Activated CD4-positive, alpha-beta T cell treated with anti-CD3 and anti-CD28 coated beads, Interleukin-2, amount 50 U/mL, for 48 hours (primary cell): Measurements from ENCODE around the gene ASPHD2.
"Not testable (repeated sequence)": the region's sequence is repeated elsewhere in the genome, so short reads cannot be mapped to it uniquely, and the experiment has no call there.

Experiments
- DNase-seq, 2 experiments: peaks; one replicate each; pipeline ENCODE4 v3.0.0-alpha.2; 2020

ASPHD2 gene

DNA sequence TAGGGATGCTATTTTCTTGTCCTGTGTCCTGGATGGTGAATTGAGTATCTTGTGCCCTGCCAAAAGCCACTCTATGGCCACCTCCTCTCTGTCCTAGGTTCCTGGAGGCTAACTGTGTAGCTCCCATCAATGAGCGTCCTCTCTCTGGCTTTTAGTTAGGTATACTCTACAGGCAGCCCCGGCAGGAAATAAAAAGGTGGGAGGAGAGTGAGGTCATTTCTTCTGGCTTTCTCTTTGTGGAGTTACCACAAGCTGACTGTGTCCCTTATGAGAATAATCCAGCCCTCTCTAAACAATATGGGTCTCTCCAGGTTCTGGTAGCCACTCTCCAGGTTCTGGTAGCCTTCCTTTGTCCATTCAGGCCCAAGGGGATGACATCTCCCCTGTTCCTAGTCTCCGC lies 11.7 kb upstream of the ASPHD2 start:
- no peak for DNase-seq

DNA sequence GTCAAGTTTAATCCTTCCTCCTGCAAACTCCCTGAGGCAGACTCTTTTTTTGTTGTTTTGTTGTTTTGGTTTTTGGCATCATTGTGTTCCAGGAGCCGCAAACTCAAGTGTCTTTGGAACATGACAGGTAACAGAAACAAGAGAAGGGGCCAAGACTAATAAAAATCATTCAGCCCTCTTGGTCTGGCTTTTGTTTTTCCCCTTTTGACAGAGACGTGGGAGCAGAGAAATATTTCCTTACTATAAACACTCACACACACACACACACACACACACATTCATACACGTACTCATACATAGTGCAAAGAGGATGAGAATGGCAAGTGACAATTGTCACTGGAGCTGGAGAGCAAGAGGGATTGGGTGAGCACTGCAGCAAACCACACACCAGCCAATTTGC lies 10.4 kb upstream of the ASPHD2 start:
- DNase-seq, result no peak

DNA sequence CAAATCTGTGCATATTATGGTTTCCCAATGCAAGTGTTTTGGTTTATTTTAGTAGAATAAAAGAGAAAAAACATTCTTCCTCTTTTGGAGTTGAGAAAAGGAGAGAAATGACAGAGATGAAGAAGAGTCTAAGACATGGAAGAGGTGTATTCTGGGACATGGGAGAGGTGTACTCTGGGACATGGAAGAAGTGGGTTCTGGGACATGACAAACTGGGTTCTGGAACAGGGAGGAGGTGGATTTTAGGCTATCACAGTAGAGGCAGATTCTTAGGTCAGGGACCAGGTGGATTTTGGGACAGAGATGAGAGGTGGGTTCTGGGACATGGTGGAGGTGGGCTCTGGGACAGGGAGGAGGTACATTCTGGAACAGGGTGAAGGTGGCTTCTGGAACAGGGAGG lies 2.1 kb upstream of the ASPHD2 start:
- DNase-seq, result no peak

DNA sequence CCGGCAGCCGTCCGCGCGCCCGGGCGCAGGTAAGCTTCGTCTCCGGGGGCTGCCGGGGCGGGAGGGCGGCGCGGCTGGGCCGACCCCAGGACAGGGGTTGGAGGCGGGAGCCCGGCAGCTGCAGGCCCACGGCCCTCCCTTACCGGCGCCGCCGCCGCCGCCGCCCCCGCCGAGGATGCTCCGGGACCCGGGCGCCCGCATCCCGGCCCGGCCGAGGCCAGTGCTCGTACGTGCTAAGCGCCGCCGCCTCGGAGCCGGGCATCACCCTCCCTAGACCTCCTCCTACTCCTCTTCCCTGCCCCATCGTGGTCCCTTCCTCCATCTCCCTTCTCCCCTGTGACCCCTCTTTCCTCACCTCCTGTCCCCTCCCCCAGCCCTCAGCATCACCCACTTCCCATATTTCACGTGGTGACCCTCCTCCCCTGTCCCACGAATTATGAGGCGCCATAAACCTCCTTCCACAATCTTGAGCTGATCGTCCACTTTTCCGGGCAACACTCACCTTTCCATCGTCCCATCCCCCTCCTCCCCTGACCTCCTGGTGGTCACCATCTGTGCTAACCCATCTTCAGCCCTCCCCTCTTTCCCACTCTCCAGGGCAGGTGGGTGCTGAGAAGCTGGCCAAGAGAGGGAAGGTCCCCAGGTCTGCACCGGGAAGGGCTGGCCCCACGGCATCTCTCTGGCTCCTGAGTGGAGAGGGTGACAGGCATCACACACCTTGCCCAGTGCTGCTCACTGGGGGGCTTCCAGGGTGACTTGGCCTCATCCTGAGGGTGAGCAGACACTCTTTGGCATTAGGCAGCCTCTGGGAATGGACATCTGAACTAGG lies 612 bp downstream of the ASPHD2 start:
- DNase-seq, result peak; percentile 10 to 14

DNA sequence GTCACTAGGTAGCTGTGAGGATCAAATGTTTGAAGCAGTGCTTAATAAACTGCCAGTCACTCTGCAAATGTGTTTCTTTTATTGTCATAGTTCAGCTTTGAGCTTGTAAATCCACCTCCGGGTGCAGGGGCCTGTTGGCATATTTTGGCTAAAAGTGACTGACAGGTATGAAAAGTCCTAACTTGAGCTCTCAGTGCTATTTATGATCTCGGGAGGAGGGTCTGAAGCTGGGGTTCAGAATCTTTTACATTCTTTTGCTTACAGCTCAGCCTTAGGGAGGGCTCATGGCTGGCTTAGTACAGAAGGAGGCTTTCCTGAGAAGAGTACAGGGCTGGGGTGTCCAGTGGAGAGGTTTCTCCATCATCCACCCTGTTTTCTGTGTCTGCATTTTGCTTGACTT lies 1.5 kb downstream of the ASPHD2 start:
- DNase-seq, result peak; percentile 5 to 7

DNA sequence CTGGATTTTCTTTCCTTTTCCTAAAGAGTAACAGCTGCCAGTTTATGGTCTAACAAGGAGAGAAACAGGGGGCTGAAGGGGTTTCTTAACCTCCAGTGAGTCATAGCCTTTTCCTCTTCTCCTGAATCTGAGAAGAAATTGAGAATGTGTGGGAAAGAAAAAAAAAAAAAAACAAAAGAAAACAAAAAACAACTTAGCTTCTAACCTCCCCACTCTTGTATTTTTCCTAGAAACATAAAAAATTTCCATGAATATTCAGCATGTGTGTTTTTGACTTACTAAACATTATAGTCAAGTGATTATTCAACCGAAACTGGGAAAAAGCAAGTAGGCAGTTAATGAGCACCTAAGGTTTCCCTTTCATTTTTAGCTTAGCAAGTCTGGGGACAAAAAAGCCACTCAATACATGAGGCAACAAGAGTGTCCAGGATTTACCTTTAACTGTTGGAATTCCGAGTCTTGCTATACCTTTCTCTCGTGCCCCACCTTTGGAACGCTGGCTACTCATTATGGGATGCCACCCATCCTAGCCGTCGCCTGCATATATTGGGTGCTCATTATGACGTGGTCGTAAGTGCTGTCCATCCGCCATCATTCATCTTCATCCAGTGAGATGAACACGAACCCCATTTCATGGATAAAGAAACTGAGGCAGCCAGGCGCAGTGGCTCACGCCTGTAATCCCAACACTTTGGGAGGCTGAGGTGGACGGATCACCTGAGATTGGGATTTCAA lies 2.4 kb downstream of the ASPHD2 start:
- DNase-seq, result peak in 1 of 2 experiments; percentile 7

DNA sequence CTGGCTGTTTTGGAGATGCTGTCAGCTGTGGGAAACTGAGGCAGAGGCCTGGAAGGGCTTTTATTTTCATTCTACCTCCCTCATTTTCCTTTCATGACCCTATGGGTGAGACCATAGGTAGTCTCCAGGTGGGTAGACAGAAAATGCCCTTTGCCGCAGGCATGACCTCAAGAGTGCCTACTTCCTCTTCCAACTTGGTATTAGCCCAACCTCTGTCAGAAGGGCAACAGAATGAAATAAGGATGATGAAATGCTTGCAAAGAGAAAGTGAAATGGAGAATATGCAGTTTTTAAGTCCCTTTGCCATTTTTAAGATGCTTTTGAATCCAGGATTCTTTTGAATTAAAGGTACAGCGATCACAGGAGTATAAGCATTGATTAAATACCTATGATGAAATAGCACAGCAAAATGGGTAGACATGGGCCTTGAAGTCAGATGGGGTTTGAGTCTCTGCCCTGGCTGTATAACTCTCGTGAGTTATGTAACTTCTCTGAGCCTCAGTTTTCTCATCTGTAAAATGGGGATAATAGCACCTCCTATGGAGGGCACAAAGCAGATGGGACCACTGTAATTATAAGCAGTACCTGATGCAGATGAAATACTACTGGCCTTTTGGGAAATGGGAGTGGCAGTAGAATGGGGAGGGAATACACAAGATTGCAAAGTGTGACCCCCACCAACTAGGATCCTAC lies 3.7 kb downstream of the ASPHD2 start:
- DNase-seq, result no peak

DNA sequence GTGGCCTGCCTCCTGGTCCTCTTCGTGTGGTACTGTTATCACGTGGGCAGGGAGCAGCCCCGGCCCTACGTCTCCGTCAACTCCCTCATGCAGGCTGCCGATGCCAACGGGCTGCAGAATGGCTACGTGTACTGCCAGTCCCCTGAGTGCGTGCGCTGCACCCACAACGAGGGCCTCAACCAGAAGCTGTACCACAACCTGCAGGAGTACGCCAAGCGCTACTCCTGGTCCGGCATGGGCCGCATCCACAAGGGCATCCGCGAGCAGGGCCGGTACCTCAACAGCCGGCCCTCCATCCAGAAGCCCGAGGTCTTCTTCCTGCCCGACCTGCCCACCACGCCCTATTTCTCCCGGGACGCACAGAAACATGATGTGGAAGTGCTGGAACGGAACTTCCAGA lies 4.7 kb downstream of the ASPHD2 start:
- DNase-seq, result no peak

DNA sequence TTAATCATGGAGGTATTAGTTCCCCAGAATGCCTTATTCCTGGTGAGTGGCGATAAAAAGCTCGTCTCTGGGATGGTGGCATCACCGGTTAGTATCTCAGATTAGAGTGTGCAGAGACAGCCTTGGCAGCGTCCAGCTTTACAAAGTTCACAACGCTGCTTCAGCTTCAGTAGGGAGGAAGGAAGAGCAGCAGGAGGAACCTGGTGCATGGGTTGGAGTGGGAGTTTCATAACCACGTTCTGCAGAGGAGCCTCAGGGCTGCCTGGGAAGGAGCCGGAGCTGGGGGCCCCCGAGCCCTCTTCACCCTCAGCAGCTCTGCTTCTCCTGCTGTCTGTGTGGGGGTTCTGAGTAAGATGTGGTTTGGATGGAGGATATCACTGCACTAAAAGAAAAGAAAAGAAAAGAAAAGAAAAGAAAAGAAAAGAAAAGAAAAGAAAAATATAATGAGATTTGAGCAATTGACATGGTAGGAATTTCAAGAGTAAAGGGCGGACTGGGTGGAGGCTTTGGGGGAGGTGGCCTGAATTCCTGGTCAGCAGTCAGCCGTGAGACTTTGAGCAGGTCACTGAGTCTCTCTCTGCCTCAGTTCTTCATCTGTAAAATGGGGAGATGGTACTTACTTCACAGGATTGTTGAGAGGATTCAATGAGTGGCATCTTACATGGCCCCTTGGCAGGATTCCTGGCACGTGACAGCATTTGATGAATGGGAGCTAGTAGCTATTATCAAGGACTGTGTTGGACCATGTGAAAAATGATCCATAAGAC lies 6.5 kb downstream of the ASPHD2 start:
- DNase-seq, result no peak

DNA sequence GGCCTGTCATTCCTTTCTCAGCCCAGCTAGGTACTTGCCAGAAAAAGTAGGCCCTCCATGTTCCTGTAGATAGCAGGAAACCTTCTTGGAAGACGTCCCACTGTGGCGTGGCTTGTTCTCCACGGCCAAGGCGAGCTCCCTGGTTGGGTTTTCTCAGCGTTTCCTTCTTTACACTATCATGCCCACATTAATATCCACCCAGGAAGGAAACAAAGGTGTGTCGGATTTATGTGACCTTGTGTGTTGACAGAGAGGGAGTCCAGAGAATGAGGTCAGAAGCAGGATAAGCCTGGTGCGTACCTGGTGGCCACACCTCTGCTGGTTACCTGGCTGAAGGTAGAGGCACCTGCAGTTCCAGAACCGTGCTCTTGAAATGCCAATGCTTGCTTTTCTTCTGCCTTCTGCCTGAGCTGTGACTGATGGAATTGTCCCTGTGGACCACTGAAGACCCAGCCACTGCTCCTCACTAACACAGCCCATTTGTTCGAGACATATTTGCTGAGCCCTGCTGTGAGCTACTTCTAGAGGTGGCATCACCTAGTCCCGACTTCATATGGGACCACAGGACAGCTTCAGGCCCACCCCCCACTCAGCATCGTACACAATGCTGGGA lies 7.9 kb downstream of the ASPHD2 start:
- no peak for DNase-seq

DNA sequence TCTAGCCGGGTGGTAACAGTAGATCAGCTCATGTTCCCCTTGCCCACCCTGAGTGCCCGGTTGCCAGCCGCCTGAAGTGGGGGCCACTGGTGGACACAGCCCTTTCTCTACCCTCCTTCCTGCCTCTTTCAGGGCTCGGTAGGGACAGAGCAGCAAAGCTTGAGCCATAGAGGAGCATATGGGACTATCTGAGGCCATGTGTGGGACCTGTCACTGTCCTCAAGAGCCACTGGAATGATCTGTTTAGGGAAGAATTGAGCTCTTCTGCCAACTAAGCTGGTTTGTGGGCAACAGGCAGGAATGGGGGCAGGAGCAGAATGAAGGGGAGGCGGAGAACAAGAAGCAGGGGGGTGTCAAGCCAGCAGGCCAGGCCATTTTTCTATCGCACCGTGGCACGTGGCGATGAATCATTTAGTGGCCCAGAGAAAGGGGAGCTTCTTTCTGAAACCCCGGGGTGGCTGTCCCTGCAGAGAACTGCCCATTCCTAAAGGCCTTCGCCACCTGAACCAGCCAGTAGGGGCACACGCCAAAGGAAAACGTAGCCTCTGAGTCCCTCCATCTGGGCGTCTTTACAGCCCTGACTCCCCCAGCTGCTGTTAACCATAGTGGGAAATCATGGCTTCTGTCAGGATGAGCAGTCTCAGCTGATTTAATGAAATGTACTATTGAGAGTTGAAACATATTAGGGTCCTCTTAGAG lies 8.8 kb downstream of the ASPHD2 start:
- no peak for DNase-seq

DNA sequence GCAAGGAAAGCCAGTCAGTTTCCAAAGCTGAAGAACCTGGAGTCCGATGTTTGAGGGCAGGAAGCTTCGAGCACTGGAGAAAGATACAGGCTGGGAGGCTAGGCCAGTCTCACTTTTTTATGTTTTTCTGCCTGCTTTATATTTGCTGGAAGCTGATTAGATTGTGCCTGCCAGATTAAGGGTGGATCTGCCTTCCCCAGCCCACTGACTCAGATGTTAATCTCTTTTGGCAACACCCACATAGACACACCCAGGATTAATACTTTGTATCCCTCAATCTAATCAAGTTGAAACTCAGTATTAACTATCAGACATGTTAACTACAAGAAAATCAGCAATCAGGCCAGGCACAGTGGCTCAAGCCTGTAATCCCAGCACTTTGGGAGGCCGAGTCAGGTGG lies 9.7 kb downstream of the ASPHD2 start:
- not testable (repeated sequence) for DNase-seq

DNA sequence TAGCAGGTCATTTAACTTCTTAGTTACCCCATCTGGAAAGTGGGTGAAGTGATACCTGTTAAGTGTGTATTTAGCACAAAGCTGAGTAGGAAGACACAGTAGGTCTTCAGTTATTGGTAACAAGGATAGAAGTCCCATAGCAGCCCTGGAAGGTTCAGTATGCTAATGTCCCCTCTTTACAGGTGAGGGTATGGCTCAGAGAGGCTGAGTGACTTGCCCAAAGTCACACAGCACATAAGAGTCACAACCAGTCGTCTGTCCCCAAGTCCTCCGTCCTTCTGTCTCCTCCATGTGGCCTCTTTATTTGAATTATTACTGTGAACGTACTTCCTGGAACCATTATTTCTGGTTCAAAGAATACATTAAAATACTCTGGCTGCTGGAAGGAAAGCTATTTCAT lies 10.5 kb downstream of the ASPHD2 start:
- no peak for DNase-seq

DNA sequence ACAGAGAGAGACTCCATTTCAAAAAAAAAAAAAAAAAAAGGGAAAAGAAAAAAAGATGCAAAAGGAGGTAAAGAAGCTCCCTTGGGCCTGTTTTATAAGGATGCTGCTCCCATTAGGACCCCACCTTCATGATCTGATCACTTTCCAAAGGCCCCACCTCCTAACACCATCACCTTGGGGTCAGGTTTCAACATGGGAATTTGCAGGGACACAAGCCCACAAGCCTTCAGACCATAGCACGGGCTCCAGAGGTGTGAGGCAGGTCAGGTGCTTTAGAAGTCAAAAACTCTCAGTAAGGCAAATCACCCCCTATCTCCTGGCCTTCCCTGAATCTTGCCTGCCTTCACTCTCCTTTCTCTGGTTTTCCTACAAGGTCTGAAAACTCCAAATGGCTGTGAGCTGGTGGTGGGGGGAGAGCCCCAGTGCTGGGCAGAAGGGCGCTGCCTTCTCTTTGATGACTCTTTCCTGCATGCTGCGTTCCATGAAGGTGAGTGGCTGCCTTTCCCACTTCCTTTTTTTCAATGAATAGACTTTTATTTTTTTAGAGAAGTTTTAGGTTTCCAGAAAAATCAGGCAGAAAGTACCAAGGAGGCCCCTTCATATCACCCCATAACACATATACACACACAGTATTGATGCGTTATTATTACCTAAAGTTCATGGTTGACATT lies 13.2 kb downstream of the ASPHD2 start:
- no peak for DNase-seq

DNA sequence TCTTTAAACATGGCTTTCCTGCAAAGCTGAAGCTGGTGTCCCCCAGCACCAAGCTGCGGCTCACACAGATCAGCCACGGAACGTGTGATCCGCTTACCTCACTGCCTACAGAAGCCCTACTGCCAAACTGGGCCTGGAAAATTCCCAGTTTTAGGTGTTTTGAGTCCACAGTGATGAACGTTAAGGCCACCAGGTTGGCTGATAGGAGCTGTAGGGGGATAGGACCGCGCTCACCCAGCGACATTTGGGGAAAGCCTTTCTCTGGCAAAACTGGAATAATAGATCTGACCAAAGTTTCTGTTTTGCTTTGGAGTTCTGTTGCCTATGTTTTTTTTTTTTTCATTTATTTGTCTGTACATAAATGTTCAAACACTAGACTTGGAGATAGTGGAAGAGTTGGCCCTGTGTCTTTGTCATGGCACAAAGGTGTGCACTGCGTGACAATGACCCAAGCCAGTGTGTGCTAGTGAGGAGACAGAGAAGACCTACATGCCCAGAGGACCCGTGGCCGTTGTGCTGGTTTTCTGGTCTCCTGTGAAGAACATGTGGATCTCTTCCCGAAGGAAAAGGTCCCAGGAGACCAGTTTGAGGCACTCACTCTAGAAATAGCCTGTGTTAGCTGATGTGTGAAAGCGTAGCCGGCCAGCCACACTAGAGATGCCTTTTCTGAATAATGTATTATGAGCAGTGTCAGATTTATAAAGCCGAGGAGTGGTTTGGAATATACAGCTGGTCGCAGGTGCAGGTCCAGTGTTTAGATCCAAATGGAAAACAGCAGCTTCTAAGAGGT lies 15.0 kb downstream of the ASPHD2 start:
- no peak for DNase-seq

DNA sequence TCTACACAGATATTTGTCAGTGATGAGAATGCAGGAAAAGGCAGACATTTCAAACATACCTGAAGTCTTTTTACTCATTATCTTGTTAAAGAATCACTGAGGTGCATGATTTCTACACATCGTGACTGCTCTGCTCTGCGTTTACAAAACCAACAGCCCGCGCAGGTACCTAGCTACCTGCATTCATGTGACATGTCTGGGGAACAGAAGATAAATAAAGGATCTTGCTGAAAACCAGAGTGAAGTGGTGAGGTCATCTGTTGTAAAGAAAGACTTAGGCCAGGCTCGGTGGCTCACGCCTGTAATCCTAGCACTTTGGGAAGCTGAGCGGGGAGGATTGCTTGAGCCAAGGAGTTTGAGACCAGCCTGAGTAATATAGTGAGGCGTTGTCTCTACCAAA lies 15.7 kb downstream of the ASPHD2 start:
- no peak for DNase-seq

DNA sequence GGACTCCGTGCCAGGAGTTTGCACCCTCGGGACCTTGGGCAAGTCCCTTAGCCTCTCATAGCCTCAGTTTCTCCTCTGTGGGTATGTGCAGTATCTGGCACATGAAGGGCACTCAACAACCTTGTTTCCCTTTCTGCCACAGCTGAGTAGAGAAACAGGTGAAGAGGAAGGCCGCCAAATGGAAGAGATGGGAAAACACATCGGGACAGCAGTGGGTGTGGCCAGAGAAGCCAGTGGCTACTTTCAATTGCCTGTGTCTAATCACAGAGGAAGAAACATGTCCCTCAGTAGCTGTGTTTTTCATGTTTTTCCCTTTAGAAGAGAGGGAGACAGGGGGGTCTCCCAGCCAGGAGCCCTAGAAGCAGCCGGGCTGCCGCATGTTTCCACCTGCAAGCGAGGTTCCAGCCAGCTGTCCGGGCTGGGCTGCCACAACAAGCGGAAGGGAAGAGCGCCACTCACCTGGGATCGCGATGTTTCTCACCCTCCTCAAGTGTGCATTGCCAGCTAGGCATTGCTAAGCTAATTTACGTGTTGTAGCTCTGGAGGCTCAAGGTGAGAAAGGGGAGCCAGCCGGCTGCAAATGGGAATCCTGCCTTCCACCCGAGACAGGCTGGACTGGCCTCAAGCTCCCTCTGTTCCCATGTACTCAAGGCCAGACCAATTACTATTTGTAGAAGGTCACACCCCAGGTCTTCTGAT lies 16.7 kb downstream of the ASPHD2 start:
- no peak for DNase-seq

DNA sequence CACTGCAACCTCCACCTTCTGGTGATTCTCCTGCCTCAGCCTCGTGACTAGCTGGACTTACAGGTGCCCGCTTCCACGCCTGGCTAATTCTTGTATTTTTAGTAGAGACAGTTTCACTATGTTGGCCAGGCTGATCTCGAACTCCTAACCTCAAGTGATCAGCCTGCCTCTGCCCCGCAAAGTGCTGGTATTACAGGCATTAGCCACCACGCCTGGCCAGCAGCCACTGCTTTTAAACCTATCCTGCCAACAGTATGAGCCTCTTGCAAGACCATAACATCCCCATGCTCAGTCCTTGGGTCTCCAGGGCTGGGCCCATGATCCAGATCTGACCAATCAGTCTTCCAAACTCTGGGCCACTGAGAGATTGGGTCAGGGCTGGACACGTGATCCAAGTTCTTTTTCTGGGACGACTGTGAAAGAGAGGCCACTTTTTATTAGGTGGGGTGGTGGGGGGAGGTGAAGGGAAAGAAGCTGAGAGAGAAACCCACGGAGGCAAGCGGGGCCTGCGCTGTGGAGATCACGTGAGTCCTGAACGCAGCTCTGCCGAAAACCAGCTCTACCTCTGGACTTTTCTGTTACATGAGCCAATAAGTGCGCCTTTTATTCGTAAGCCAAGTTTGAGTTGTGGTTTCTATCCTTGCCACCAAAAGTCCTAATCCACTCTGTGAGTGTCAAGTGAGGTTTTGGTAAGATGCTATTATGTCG lies 17.9 kb downstream of the ASPHD2 start:
- DNase-seq, result no peak
